NB4 (cell line): ENCODE measurements around the gene CD1D.

ENCODE experiments used
- CTCF ChIP-seq: IDR thresholded peaks from one replicate; pipeline ENCODE4 v1.5.1; 2012; ENCODE audit warnings: low read depth, low read length
- MAX ChIP-seq: IDR thresholded peaks from 2 replicates; pipeline ENCODE4 v1.6.1; 2011; ENCODE audit warnings: low read depth, low read length
- MYC ChIP-seq: IDR thresholded peaks from 2 replicates; pipeline ENCODE4 v1.6.1; 2011; ENCODE audit warnings: low read depth, low read length
- POLR2A ChIP-seq: IDR thresholded peaks from 2 replicates; pipeline ENCODE4 v1.6.1; 2011; ENCODE audit warnings: mild to moderate bottlenecking; ENCODE audit not compliant: insufficient read length; ENCODE audit errors: extremely low read depth

- TF ChIP-seq CTCF (no peak), MYC (no peak), POLR2A (no peak), MAX (no peak)
These were observed 49.5 kb upstream of the CD1D start for GRCh38 chr1:158131217-158131616.
